Retina (tissue), 1 donor: Measurements from ENCODE around the gene SLC66A3.

Experiments
- DNase-seq: peaks from one replicate; pipeline ENCODE4 v3.0.0-alpha.2; 2016

Gene SLC66A3

DNA sequence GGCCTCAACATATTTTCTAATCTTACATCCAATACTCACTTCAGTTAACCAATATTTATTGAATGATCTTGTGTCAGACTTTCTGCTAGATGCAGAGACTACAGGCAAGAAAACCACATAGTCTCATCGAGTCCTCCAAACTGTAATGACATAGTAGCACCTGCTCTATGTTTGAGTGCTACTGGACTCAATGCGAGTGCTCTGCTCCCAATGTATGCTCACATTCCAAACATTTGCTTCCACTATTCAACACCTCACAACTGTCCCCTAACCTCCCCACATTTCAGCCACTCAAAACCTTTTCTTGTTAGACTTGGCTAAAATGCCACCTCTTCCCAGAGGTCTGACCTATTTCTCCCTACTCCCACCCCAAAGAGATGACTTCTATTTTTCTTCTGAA is 65.2 kb downstream of the SLC66A3 start:
- DNase-seq: no peak

DNA sequence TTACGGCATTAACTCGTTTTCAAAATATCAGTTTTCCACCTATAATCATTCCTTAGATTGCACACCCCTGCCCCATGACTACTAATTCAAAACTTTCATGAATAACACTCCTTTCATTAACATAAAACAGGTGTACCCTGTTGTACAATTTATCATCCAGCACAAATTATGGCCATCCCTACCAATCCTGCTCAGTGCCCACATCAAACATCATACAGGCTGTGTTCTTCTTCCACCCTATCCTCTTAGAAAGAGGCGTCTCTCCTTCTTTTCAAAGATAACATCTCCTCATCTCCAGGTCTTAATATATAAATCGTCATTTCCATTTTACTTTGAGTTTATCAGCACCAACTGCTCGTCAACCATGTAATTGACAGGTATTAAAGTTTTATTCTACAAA is 67.6 kb downstream of the SLC66A3 start:
- DNase-seq: no peak

DNA sequence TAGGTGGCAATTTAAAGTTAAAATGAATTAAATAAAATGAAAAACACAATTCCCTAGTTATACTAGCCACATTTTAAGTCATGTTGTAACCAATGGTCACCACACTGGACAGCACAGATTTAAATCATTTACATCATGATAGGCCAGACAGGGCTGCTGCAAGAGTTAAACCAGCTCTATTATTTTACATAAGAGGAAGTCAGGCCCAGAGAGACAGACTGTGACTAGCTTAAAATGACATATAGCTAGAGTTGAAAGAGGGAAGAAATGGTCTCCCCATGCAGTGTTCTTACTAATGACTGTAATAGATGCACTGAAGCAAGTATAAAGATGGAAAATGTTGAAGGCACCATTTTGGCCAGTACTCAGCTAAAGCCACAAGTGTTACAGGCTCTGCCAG is 69.6 kb downstream of the SLC66A3 start:
- no peak for DNase-seq

DNA sequence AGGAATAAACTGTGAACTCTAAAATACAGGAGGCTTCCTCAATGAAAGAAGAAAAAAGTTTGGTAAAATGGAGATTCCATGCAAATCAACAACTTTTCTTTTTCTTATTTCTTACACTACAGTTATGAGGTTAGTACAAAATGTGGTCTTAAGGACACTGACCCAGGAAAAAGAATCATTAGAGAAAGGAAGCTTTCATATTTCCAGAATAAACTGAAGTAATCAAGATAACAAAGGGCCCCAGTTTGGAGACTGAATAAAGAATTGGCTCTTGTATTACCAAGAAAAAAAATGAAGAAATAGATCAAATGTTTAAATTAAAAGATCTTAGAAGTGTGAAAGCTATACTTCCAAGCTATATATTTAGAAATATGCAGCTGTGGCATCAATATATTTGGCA is 72.3 kb downstream of the SLC66A3 start:
- DNase-seq: no peak
